Effector memory CD4-positive, alpha-beta T cell (primary cell): ENCODE data around the gene INHBE.

ENCODE experiments used
- DNase-seq, 3 donors: peaks; one replicate each; pipeline ENCODE4 v3.0.0-alpha.2; 2020
- H3K27ac ChIP-seq: 2 replicates; pipeline ENCODE4 v1.7.0; 2013; ENCODE audit warnings: mild to moderate bottlenecking, low read length, moderate library complexity; ENCODE audit not compliant: insufficient read depth, poor library complexity, severe bottlenecking
- H3K27me3 ChIP-seq: replicated peaks from 2 replicates; pipeline ENCODE4 v1.7.0; 2013; ENCODE audit warnings: mild to moderate bottlenecking, low read length; ENCODE audit not compliant: insufficient read depth, control insufficient read depth, poor library complexity, severe bottlenecking
- H3K36me3 ChIP-seq: 2 replicates; pipeline ENCODE4 v1.7.0; 2013; ENCODE audit warnings: mild to moderate bottlenecking, low read length, moderate library complexity; ENCODE audit not compliant: control insufficient read depth, insufficient read depth
- H3K4me1 ChIP-seq: 2 replicates; pipeline ENCODE4 v1.7.0; 2013; ENCODE audit warnings: low read length, mild to moderate bottlenecking; ENCODE audit not compliant: control insufficient read depth, insufficient read depth, poor library complexity, severe bottlenecking
- H3K4me3 ChIP-seq: 2 replicates; pipeline ENCODE4 v1.7.0; 2013; ENCODE audit warnings: low read length, low read depth, mild to moderate bottlenecking; ENCODE audit not compliant: insufficient read depth, poor library complexity, severe bottlenecking
- H3K9me3 ChIP-seq: 2 replicates; pipeline ENCODE4 v1.7.0; 2013; ENCODE audit warnings: mild to moderate bottlenecking, low read length, moderate library complexity; ENCODE audit not compliant: control insufficient read depth

INHBE gene

DNA sequence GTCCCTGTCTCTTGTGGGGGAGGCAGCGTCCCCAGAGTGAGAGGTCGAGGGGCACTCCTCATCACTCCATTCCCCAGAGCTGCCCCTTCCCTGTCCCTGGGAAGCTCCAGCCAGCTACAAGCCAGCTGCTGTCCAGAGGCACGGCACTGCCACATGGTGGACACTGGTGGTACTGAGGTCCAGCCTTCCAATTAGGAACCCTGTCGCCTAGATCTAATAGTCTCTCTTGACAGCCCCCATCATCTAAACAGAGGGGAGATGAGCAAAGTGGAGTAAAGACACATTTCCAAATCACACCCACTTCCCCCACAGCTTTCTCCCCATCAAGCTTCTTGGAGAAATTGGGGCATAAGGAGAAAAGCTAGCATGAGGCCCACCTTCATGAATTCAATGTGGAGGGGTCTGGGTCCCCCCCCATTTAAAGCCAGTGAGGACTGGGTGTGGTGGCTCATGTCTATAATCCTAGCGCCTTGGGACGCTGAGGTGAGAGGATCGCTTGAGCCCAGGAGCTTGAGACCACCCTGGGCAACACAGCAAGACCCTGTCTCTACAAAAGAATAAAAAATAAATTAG lies 2.1 kb upstream of the INHBE start:
- no peaks in the 10 kb centered on the region for H3K4me1 ChIP-seq
- no peaks in the 10 kb centered on the region for H3K9me3 ChIP-seq
- H3K4me3 ChIP-seq, result no peak overlapping the region
- H3K27ac ChIP-seq, result no peak overlapping the region
- H3K36me3 ChIP-seq, result no peaks in the 10 kb centered on the region
- no peaks in the 10 kb centered on the region for H3K27me3 ChIP-seq
- no peak for DNase-seq

DNA sequence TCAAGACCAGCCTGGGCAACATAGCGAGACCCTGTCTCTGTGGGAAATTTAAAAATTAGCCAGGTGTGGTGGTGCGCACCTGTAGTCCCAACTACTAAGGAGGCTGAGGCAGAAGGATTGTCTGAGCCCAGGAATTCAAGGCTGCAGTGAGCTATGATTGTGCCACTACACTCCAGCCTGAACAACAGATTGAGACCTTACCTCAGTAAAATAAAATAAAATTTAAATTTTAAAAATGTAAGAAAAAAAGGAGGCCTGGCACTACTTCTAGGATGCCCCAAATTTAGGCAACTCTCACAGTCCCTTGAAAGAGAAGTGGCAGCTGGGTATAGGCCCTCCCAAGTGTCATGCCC lies 918 bp upstream of the INHBE start:
- Histone ChIP-seq H3K4me3 (no peak overlapping the region), H3K9me3 (no peaks in the 10 kb centered on the region)
- no peak for DNase-seq

DNA sequence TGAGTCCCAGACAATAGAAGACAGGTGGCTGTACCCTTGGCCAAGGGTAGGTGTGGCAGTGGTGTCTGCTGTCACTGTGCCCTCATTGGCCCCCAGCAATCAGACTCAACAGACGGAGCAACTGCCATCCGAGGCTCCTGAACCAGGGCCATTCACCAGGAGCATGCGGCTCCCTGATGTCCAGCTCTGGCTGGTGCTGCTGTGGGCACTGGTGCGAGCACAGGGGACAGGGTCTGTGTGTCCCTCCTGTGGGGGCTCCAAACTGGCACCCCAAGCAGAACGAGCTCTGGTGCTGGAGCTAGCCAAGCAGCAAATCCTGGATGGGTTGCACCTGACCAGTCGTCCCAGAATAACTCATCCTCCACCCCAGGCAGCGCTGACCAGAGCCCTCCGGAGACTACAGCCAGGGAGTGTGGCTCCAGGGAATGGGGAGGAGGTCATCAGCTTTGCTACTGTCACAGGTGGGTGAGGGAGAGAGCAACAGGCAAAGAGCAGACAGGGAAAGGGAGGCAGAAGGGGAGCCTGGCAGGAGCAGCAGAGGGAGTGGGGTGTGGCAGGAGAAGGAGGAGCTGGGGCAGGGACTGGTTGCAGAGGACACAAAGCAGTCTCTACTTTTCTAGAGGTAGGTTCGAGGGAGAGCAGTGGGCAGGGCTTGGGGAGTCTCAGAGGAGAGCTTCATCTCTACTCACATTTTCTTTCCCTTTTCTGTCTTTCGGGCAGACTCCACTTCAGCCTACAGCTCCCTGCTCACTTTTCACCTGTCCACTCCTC lies 452 bp downstream of the INHBE start:
- Histone ChIP-seq H3K4me3 (no peak overlapping the region), H3K9me3 (no peaks in the 10 kb centered on the region), H3K4me1 (peaks cover 16% of the 10 kb centered on the region), H3K36me3 (no peaks in the 10 kb centered on the region), H3K27ac (no peak overlapping the region), H3K27me3 (peaks cover 2% of the 10 kb centered on the region)
- no peak for DNase-seq

More for the DNA sequence above, 918 bp upstream of the INHBE start:
- Histone ChIP-seq H3K27me3 (no peaks in the 10 kb centered on the region), H3K4me1 (peaks cover 7% of the 10 kb centered on the region), H3K27ac (no peak overlapping the region), H3K36me3 (no peaks in the 10 kb centered on the region)

DNA sequence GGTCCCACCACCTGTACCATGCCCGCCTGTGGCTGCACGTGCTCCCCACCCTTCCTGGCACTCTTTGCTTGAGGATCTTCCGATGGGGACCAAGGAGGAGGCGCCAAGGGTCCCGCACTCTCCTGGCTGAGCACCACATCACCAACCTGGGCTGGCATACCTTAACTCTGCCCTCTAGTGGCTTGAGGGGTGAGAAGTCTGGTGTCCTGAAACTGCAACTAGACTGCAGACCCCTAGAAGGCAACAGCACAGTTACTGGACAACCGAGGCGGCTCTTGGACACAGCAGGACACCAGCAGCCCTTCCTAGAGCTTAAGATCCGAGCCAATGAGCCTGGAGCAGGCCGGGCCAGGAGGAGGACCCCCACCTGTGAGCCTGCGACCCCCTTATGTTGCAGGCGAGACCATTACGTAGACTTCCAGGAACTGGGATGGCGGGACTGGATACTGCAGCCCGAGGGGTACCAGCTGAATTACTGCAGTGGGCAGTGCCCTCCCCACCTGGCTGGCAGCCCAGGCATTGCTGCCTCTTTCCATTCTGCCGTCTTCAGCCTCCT lies 1.1 kb downstream of the INHBE start:
- Histone ChIP-seq H3K36me3 (no peaks in the 10 kb centered on the region), H3K27ac (no peak overlapping the region), H3K4me1 (peaks cover 22% of the 10 kb centered on the region), H3K4me3 (no peak overlapping the region), H3K27me3 (peaks cover 8% of the 10 kb centered on the region), H3K9me3 (no peaks in the 10 kb centered on the region)
- DNase-seq, result no peak

DNA sequence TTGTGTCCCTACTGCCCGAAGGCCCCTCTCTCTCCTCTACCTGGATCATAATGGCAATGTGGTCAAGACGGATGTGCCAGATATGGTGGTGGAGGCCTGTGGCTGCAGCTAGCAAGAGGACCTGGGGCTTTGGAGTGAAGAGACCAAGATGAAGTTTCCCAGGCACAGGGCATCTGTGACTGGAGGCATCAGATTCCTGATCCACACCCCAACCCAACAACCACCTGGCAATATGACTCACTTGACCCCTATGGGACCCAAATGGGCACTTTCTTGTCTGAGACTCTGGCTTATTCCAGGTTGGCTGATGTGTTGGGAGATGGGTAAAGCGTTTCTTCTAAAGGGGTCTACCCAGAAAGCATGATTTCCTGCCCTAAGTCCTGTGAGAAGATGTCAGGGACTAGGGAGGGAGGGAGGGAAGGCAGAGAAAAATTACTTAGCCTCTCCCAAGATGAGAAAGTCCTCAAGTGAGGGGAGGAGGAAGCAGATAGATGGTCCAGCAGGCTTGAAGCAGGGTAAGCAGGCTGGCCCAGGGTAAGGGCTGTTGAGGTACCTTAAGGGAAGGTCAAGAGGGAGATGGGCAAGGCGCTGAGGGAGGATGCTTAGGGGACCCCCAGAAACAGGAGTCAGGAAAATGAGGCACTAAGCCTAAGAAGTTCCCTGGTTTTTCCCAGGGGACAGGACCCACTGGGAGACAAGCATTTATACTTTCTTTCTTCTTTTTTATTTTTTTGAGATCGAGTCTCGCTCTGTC lies 1.8 kb downstream of the INHBE start:
- H3K27me3 ChIP-seq, result peaks cover 8% of the 10 kb centered on the region
- H3K27ac ChIP-seq, result no peak overlapping the region
- no peaks in the 10 kb centered on the region for H3K36me3 ChIP-seq
- H3K4me3 ChIP-seq, result no peak overlapping the region
- H3K9me3 ChIP-seq, result no peaks in the 10 kb centered on the region
- peaks cover 29% of the 10 kb centered on the region for H3K4me1 ChIP-seq
- no peak for DNase-seq

DNA sequence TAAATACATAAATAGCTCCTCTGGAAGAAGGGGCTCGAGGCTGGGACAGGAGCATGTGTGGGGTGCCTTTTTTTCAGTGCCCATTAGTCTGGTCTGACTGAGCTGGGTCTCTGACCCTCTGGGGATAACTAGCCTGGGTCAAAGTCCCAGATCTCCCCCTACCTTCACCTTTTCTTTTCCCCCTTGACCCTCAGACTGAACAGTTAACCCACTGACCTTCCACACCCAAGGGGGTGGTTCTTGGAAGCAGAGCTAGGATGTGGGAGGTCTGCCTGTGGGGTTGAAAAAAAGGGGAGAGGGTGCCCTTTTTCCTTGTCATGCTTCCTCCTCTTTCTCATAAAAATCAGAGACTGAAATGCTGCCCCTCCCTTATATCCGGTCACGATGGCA lies 3.6 kb downstream of the INHBE start:
- H3K27ac ChIP-seq, result peak overlapping the region; percentile 65
- peak overlapping the region; percentile 68 for H3K4me3 ChIP-seq
- H3K4me1 ChIP-seq, result peaks cover 35% of the 10 kb centered on the region
- DNase-seq, result no peak
- no peaks in the 10 kb centered on the region for H3K9me3 ChIP-seq
- H3K36me3 ChIP-seq, result no peaks in the 10 kb centered on the region
- peaks cover 8% of the 10 kb centered on the region for H3K27me3 ChIP-seq

DNA sequence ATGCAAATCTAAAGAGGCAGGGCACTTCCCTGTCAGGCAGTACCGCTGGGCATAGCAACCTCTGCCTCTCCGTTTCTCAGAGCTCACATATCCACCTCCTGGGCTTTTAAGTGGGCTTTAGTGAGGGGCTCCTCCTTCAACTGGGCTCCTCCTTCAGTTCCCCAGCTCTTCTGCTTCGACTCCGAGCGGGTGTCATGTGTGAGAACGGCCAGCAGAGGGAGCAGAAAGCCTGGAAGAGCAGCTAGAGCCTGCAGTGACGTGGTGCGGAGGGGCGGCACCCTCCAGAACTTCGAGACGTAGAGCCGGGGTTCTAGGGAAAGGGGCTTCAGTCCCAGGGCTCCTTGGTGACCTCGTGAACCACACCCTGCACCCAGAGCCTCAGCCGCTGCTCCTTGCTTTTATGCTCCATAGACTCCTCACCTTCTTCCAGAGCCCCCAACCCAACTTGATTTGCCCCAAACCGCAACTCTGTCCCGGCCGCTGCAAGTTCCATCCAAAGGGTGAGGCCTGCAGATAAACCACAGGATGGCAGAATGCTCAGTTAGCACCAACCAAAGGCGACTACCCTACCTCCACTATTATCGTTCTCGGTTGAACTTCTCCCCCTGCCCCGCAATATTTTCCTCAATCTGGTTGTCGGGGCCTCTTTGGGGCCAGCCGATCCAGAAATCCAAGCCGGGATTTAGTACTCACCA lies 4.1 kb downstream of the INHBE start:
- H3K27ac ChIP-seq, result peak overlapping the region; percentile 65
- peaks cover 35% of the 10 kb centered on the region for H3K4me1 ChIP-seq

DNA sequence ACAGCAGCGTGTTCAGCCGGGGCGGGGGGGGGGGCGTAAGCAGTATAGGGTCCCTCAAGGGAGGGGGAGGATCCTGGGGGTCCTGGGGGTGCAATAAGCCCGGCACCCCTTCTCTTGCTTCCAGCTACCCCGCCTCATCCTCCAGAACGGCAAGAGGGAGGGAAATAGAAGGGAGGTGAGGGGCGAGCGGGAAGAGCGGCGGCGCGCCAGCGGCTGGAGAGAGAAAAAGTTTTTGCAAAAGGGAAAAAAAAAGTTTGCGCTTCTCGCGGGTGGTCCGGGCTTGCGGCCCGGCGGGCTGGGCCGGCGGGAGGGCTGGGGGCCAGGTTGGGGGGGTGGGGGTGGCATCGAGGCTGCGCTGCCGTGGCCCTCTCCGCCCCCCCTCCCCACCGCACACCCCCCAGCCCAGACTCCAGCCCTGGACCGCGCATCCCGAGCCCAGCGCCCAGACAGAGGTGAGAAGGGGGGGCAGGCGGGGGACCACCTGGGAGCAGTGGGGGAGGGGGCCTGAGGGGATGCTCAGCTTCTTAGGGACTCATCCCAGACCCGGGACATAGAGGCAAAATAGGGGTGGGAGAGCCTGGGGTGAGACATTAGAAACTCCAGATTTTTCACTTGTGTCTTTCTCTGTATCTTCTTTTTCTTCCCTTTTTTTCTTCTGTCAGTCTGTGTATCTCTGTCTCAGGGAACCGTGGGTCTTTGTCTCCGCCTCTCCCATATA lies 4.8 kb downstream of the INHBE start, which contains the start of gene GLI1:
TSS of gene GLI1 (plus strand) at position 36 of the 718 bp plus-strand sequence. CDS start 3,907 bp downstream, outside the sequence.
- Histone ChIP-seq H3K4me1 (peaks cover 35% of the 10 kb centered on the region), H3K27me3 (peaks cover 8% of the 10 kb centered on the region), H3K4me3 (peak within 1 kb of the TSS; percentile 68), H3K9me3 (no peaks in the 10 kb centered on the region), H3K27ac (peak within 1 kb of the TSS; percentile 65), H3K36me3 (no peaks in the 10 kb centered on the region)
- no peak for DNase-seq

More for the DNA sequence above, 4.1 kb downstream of the INHBE start:
- DNase-seq, result peak; percentile 77 to 84 (median 83)
- Histone ChIP-seq H3K9me3 (no peaks in the 10 kb centered on the region), H3K4me3 (peak overlapping the region; percentile 68), H3K27me3 (peaks cover 8% of the 10 kb centered on the region), H3K36me3 (no peaks in the 10 kb centered on the region)

DNA sequence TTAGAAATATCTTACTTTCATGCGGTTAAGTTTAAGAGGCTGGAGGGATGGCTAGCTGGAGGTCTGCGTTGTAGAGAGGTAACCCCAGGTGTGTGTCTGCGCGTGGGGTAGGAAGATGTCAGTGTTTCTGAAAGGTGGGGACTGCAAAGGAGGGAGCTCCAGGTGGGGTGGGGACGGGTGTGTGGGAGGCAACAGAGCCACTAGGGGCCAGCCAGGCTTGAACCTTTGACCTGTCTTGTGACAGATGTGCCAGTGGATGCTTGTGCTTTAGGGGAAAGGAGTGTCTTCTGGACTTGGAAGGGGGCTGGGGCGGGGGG lies 5.3 kb downstream of the INHBE start:
- no peak overlapping the region for H3K27ac ChIP-seq
- H3K4me1 ChIP-seq, result peaks cover 35% of the 10 kb centered on the region
- no peak for DNase-seq
- H3K4me3 ChIP-seq, result peak overlapping the region; percentile 68
- H3K9me3 ChIP-seq, result no peaks in the 10 kb centered on the region
- no peaks in the 10 kb centered on the region for H3K36me3 ChIP-seq
- H3K27me3 ChIP-seq, result peaks cover 8% of the 10 kb centered on the region
